Measurements from ENCODE around the gene ZBTB40.

DNA sequence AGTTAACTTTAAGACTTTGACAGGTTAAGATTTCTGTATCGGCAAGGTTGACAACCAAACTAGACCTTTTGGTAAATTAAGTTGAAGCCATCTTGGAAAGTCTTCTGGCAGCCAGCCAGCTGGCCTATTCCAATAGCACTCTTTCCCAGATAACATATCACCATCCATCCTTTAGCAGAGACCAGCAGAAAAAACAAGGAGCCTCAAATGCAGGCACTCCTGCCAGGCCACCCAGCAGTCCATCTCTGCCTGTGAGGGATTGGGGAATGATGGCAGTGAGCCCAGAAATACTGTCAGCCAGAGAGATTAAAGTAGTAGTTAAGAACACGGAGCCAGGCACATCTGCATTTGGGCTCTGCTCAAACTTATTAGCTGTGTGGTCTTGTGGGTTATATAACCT, 19.4 kb downstream of the ZBTB40 start:
- TF ChIP-seq ZNF384 (IDR thresholded peaks at IDR 0.05; ENCODE audit: low read depth, low read length), result no peak
- TF ChIP-seq DNMT1 (IDR thresholded peaks at IDR 0.05), result no peak
- no peak for TF ChIP-seq ZNF253 (CRISPR knock-in tag; conservative IDR thresholded peaks at IDR 0.05)
- no peak for TF ChIP-seq EP300 (IDR thresholded peaks at IDR 0.05; ENCODE audit: low read length)
- TF ChIP-seq, protein P1, sequence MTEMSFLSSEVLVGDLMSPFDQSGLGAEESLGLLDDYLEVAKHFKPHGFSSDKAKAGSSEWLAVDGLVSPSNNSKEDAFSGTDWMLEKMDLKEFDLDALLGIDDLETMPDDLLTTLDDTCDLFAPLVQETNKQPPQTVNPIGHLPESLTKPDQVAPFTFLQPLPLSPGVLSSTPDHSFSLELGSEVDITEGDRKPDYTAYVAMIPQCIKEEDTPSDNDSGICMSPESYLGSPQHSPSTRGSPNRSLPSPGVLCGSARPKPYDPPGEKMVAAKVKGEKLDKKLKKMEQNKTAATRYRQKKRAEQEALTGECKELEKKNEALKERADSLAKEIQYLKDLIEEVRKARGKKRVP (CRISPR knock-in tag; IDR thresholded peaks at IDR 0.05), result no peak

All from K562 (cell line).